SK-N-SH treated with all-trans-retinoic acid at 6 μM for 48 hours (cell line): ENCODE results near the gene ST6GALNAC3.

Experiments
- ATAC-seq: fragments of 200-7000 bp; cut with Tn5 transposase; 3 replicates; pipeline ENCODE4 v1.9.1; 2020; ENCODE audit warnings: mild to moderate bottlenecking, moderate library complexity
- ARNTL ChIP-seq: fragments of 450-650 bp; formaldehyde crosslinking; IDR thresholded peaks from 2 replicates; pipeline ENCODE4 v1.5.0; 2020; ENCODE audit warnings: low read depth, mild to moderate bottlenecking, moderate library complexity, borderline replicate concordance
- BACH2 ChIP-seq: fragments of 250-450 bp; sonication (Bioruptor Pico); IDR thresholded peaks from 2 replicates; pipeline ENCODE4 v1.9.0; 2021; ENCODE audit warnings: mild to moderate bottlenecking, borderline replicate concordance
- CSDC2 ChIP-seq: fragments of 250-450 bp; sonication (Bioruptor Pico); IDR thresholded peaks from 2 replicates; pipeline ENCODE4 v1.5.0; 2020; ENCODE audit warnings: mild to moderate bottlenecking, moderate library complexity
- ESRRG ChIP-seq: fragments of 250-450 bp; sonication (Bioruptor Pico); IDR thresholded peaks from 2 replicates; pipeline ENCODE4 v1.6.1; 2021; ENCODE audit warnings: mild to moderate bottlenecking
- GLIS3 ChIP-seq: fragments of 250-450 bp; sonication (Bioruptor Pico); IDR thresholded peaks from 2 replicates; pipeline ENCODE4 v1.5.0; 2020; ENCODE audit warnings: mild to moderate bottlenecking, moderate library complexity
- OSR1 ChIP-seq: fragments of 250-450 bp; sonication (Bioruptor Pico); IDR thresholded peaks from 2 replicates; pipeline ENCODE4 v1.8.0; 2022; ENCODE audit warnings: moderate library complexity, mild to moderate bottlenecking, inconsistent platforms
- POU6F1 ChIP-seq: fragments of 250-450 bp; sonication (Bioruptor Pico); IDR thresholded peaks from 2 replicates; pipeline ENCODE4 v1.8.0; 2021; ENCODE audit warnings: low read depth, mild to moderate bottlenecking, moderate library complexity, borderline replicate concordance
- PPARA ChIP-seq: fragments of 250-450 bp; sonication (Bioruptor Pico); IDR thresholded peaks from 2 replicates; pipeline ENCODE4 v1.5.0; 2020; ENCODE audit warnings: mild to moderate bottlenecking, borderline replicate concordance
- RARB ChIP-seq: fragments of 250-450 bp; sonication (Bioruptor Pico); IDR thresholded peaks from 2 replicates; pipeline ENCODE4 v1.8.0; 2021; ENCODE audit warnings: mild to moderate bottlenecking, moderate library complexity
- SNAI2 ChIP-seq: fragments of 250-450 bp; sonication (Bioruptor Pico); IDR thresholded peaks from 2 replicates; pipeline ENCODE4 v1.5.0; 2020; ENCODE audit warnings: mild to moderate bottlenecking, moderate library complexity
- TCF4 ChIP-seq: fragments of 250-450 bp; sonication (Bioruptor Pico); IDR thresholded peaks from 2 replicates; pipeline ENCODE4 v1.8.0; 2021; ENCODE audit warnings: mild to moderate bottlenecking, moderate library complexity, borderline replicate concordance
- TOX ChIP-seq: fragments of 250-450 bp; sonication (Bioruptor Pico); IDR thresholded peaks from 2 replicates; pipeline ENCODE4 v1.8.0; 2021; ENCODE audit warnings: mild to moderate bottlenecking, moderate library complexity, borderline replicate concordance
- ZC3H10 ChIP-seq: fragments of 250-450 bp; sonication (Bioruptor Pico); IDR thresholded peaks from 2 replicates; pipeline ENCODE4 v1.5.1; 2021; ENCODE audit warnings: mild to moderate bottlenecking, moderate library complexity
- ZFP3 ChIP-seq: fragments of 250-450 bp; sonication (Bioruptor Pico); IDR thresholded peaks from 2 replicates; pipeline ENCODE4 v1.5.0; 2020; ENCODE audit warnings: mild to moderate bottlenecking, moderate library complexity
- ZFP30 ChIP-seq: fragments of 450-650 bp; formaldehyde crosslinking; IDR thresholded peaks from 2 replicates; pipeline ENCODE4 v1.5.0; 2022; ENCODE audit warnings: mild to moderate bottlenecking, moderate library complexity
- ZNF565 ChIP-seq: fragments of 450-650 bp; formaldehyde crosslinking; conservative IDR thresholded peaks from 2 replicates; pipeline ENCODE4 v1.5.0; 2020; ENCODE audit warnings: low read depth, mild to moderate bottlenecking, moderate library complexity
- ZNF8 ChIP-seq: fragments of 450-650 bp; formaldehyde crosslinking; IDR thresholded peaks from 2 replicates; pipeline ENCODE4 v1.5.0; 2020; ENCODE audit warnings: mild to moderate bottlenecking, moderate library complexity
- TF ChIP-seq, protein P1 (sequence below): fragments of 250-450 bp; sonication (Bioruptor Pico); IDR thresholded peaks from 2 replicates; pipeline ENCODE4 v1.8.0; 2020; ENCODE audit warnings: mild to moderate bottlenecking, moderate library complexity, borderline replicate concordance
- TF ChIP-seq, protein P2 (sequence below): fragments of 250-450 bp; sonication (Bioruptor Pico); IDR thresholded peaks from 2 replicates; pipeline ENCODE4 v1.5.0; 2020; ENCODE audit warnings: mild to moderate bottlenecking, moderate library complexity
- TF ChIP-seq, protein P3 (sequence below): fragments of 250-450 bp; sonication (Bioruptor Pico); IDR thresholded peaks from 2 replicates; pipeline ENCODE4 v1.5.1; 2021; ENCODE audit warnings: mild to moderate bottlenecking, moderate library complexity

The ST6GALNAC3 gene

DNA sequence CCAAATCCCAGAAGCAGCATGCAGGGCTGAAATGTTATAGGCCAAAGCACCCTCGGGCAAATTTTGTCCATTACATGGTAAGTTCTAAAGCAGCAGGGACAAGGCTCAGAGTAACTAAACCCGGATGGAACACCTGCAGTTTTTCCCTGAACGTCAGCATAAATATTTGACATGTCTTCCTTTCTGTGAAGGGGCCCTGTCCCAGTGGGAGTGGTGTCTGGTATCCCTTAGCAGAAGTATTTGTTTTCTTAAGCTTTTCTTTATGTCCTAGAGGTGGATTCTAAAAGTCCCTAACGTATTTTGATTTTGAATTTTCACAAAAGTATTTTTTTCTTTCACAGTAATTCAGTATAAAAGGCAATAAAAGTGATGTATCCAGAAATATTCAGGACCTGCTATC is 223.9 kb downstream of the ST6GALNAC3 start:
- TF ChIP-seq ZFP3 (CRISPR knock-in tag) (no peak), ZC3H10 (no peak), PPARA (CRISPR knock-in tag) (no peak), OSR1 (CRISPR knock-in tag) (no peak)
- TF ChIP-seq, all 23 proteins: peak for 0
- no peak for ATAC-seq

GRCh38 chr1:76299036-76299435 is 224.5 kb downstream of the ST6GALNAC3 start:
- TF ChIP-seq TOX, result no peak
- TF ChIP-seq, all 23 proteins: peak for 0
- ATAC-seq, result no peak

GRCh38 chr1:76300556-76300955 is 226.0 kb downstream of the ST6GALNAC3 start:
- ATAC-seq, result no peak
- TF ChIP-seq, protein P1, sequence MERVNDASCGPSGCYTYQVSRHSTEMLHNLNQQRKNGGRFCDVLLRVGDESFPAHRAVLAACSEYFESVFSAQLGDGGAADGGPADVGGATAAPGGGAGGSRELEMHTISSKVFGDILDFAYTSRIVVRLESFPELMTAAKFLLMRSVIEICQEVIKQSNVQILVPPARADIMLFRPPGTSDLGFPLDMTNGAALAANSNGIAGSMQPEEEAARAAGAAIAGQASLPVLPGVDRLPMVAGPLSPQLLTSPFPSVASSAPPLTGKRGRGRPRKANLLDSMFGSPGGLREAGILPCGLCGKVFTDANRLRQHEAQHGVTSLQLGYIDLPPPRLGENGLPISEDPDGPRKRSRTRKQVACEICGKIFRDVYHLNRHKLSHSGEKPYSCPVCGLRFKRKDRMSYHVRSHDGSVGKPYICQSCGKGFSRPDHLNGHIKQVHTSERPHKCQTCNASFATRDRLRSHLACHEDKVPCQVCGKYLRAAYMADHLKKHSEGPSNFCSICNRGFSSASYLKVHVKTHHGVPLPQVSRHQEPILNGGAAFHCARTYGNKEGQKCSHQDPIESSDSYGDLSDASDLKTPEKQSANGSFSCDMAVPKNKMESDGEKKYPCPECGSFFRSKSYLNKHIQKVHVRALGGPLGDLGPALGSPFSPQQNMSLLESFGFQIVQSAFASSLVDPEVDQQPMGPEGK (CRISPR knock-in tag), result no peak
- TF ChIP-seq BACH2 (CRISPR knock-in tag) (no peak), ZFP30 (CRISPR knock-in tag) (no peak)

DNA sequence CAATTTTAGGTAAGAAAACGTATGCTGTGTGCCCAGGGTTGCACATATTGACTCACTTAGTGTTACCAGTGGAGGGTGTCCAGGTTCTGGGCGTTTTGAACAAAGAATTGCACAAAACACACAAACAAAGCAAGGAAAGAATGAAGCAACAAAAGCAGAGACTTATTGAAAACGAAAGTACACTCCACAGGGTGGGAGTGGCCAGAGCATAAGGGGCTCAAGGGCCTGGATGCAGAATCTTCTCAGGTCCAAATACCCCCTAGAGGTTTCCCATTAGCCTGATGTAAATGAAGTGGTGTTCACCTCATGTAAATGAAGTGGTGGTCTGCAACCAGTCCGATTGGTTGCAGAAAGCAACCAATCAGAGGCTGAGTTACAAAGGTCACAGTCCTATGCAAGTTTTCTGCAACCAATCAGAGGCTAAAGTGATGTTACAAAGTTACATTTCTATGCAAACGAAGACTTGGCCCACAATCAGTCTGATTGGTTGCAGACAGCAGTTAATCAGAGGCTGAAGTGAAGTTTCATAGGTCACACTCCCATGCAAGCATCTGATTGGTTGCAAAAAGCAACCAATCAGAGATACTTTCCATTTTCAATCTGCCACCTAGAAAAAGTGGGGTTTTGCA is 228.3 kb downstream of the ST6GALNAC3 start:
- ATAC-seq, result no peak
- TF ChIP-seq SNAI2 (CRISPR knock-in tag) (no peak), GLIS3 (CRISPR knock-in tag) (no peak), CSDC2 (CRISPR knock-in tag) (no peak)
- TF ChIP-seq, all 23 proteins: peak for 0

DNA sequence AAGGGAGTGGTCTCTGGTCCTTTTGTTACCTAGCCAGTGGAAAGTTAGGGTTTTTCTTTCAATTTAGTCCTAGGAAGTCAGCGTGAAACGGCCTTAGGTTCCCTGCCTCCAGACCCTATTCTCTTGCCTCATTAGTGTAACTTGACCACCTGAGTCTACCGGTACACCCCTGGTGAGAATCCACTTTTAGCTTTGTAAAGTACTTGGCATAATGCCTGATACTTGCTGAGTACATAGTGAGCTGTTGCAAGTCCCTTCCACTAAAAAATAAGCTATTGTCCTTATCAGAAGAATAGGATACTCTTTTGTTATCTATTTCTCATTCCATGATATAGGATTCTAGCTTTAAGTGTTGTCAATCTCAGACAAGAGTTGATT is 228.8 kb downstream of the ST6GALNAC3 start:
- TF ChIP-seq TOX, result no peak
- TF ChIP-seq RARB (CRISPR knock-in tag), result no peak
- no peak for TF ChIP-seq ESRRG (CRISPR knock-in tag)
- TF ChIP-seq GLIS3 (CRISPR knock-in tag), result no peak
- TF ChIP-seq TCF4 (CRISPR knock-in tag), result no peak
- TF ChIP-seq ARNTL (CRISPR knock-in tag), result no peak
- no peak for TF ChIP-seq ZNF8 (CRISPR knock-in tag)
- TF ChIP-seq ZNF565, result no peak
- TF ChIP-seq BACH2 (CRISPR knock-in tag), result no peak
- TF ChIP-seq SNAI2 (CRISPR knock-in tag), result no peak
- TF ChIP-seq, protein P2, sequence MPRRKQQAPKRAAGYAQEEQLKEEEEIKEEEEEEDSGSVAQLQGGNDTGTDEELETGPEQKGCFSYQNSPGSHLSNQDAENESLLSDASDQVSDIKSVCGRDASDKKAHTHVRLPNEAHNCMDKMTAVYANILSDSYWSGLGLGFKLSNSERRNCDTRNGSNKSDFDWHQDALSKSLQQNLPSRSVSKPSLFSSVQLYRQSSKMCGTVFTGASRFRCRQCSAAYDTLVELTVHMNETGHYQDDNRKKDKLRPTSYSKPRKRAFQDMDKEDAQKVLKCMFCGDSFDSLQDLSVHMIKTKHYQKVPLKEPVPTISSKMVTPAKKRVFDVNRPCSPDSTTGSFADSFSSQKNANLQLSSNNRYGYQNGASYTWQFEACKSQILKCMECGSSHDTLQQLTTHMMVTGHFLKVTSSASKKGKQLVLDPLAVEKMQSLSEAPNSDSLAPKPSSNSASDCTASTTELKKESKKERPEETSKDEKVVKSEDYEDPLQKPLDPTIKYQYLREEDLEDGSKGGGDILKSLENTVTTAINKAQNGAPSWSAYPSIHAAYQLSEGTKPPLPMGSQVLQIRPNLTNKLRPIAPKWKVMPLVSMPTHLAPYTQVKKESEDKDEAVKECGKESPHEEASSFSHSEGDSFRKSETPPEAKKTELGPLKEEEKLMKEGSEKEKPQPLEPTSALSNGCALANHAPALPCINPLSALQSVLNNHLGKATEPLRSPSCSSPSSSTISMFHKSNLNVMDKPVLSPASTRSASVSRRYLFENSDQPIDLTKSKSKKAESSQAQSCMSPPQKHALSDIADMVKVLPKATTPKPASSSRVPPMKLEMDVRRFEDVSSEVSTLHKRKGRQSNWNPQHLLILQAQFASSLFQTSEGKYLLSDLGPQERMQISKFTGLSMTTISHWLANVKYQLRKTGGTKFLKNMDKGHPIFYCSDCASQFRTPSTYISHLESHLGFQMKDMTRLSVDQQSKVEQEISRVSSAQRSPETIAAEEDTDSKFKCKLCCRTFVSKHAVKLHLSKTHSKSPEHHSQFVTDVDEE, result no peak
- TF ChIP-seq, protein P3, sequence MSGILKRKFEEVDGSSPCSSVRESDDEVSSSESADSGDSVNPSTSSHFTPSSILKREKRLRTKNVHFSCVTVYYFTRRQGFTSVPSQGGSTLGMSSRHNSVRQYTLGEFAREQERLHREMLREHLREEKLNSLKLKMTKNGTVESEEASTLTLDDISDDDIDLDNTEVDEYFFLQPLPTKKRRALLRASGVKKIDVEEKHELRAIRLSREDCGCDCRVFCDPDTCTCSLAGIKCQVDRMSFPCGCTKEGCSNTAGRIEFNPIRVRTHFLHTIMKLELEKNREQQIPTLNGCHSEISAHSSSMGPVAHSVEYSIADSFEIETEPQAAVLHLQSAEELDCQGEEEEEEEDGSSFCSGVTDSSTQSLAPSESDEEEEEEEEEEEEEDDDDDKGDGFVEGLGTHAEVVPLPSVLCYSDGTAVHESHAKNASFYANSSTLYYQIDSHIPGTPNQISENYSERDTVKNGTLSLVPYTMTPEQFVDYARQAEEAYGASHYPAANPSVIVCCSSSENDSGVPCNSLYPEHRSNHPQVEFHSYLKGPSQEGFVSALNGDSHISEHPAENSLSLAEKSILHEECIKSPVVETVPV (CRISPR knock-in tag), result no peak
- TF ChIP-seq, protein P1 (CRISPR knock-in tag), result no peak
- TF ChIP-seq POU6F1, result no peak
- TF ChIP-seq, all 23 proteins: peak for 0
- no peak for ATAC-seq
